ENCODE results near the gene GALNT11.

GALNT11 gene

DNA sequence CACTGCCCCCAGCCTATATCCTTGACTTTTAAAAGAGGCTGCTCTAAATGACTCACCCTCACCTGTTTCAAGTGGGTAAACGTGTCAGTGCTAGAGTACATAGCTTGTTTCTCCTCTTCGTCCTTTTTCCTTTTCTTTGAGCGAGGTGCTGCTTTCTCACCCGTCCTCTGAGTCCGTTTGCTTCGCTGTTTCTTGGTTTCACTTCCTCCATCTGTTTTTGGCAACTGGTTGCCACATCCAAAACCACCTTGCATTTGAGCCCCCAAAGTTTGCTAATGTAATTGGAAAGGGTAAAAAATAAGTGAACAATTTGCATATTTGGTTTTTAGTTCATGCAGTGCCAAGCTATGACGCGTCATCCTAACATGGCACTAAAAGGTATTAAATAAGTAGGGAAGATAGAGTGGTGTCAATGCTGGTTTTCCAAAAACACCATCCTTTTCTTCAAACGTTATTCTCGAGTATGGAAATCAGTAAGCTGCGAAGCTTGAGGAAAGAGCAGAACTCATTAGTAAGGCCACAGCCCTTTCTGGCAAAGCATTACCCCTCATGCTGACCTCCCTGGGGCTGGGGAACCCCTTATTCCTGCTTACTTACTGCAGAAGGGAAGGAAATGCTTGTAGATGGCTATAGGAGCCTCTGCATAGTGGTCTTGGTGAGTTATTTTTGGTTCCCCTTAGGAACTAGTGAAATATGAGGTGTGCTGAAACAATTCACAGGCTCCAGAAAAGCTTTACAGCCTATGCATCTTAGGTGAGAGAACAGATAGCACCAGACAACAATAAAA, 133.5 kb downstream of the GALNT11 start:
- DNase-seq: no peak

DNA sequence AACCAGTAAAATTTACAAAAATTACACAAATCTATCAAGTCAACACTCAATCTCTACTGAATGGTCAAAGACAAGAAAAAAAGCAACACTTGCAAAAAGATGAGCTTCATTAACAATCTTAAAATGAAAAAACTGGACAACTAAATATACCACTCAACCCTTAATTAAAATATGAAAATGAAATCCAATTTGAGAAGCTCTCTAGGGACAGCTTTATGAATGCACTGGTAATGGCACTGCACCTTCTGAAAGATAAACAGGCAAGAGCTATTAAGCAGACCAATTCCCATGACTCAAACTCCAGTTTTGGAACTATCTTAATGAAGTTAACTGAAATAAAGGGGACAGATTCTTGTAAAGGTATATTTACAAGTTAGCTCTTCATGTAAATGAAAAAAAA, 135.7 kb downstream of the GALNT11 start:
- no peak for DNase-seq

- DNase-seq: no peak
These were observed 136.8 kb downstream of the GALNT11 start for GRCh38 chr7:152162287-152162686.
